Ishikawa (cell line): ENCODE measurements around the gene NDUFAF8.

Source experiments
- CEBPB ChIP-seq: IDR thresholded peaks from 2 replicates; pipeline ENCODE4 v1.6.1; 2012
- CREB1 ChIP-seq: IDR thresholded peaks from 2 replicates; pipeline ENCODE4 v1.6.1; 2012; ENCODE audit warnings: low read depth
- EGR1 ChIP-seq: IDR thresholded peaks from 2 replicates; pipeline ENCODE4 v1.6.1; 2012
- EP300 ChIP-seq: IDR thresholded peaks from 2 replicates; pipeline ENCODE4 v1.6.1; 2012; ENCODE audit warnings: borderline replicate concordance
- FOXM1 ChIP-seq: IDR thresholded peaks from 2 replicates; pipeline ENCODE4 v1.6.1; 2012; ENCODE audit warnings: low read depth, borderline replicate concordance
- MAX ChIP-seq: IDR thresholded peaks from 2 replicates; pipeline ENCODE4 v1.6.1; 2012
- NFIC ChIP-seq: IDR thresholded peaks from 2 replicates; pipeline ENCODE4 v1.6.1; 2012
- RAD21 ChIP-seq: IDR thresholded peaks from 2 replicates; pipeline ENCODE4 v1.6.1; 2012; ENCODE audit warnings: low read depth
- TAF1 ChIP-seq: IDR thresholded peaks from 2 replicates; pipeline ENCODE4 v1.6.1; 2012; ENCODE audit warnings: low read depth, mild to moderate bottlenecking
- TCF12 ChIP-seq: IDR thresholded peaks from 2 replicates; pipeline ENCODE4 v1.6.1; 2012; ENCODE audit warnings: low read depth
- TEAD4 ChIP-seq: IDR thresholded peaks from 2 replicates; pipeline ENCODE4 v1.6.1; 2012
- YY1 ChIP-seq: IDR thresholded peaks from 2 replicates; pipeline ENCODE4 v1.6.1; 2012; ENCODE audit warnings: low read depth
- ZBTB7A ChIP-seq: IDR thresholded peaks from 2 replicates; pipeline ENCODE4 v1.6.1; 2012; ENCODE audit warnings: low read depth
- TF ChIP-seq, protein P1 (sequence below): IDR thresholded peaks from 2 replicates; pipeline ENCODE4 v1.6.1; 2012; ENCODE audit warnings: low read depth, mild to moderate bottlenecking
- TF ChIP-seq, protein P2 (sequence below): IDR thresholded peaks from 2 replicates; pipeline ENCODE4 v1.6.1; 2012

Gene NDUFAF8

GRCh38 chr17:81210868-81211267, 28.2 kb upstream of the NDUFAF8 start:
- TF ChIP-seq EP300 (no peak), CREB1 (no peak), EGR1 (no peak), RAD21 (no peak), ZBTB7A (no peak), FOXM1 (no peak), TCF12 (no peak), MAX (no peak), TAF1 (no peak), CEBPB (no peak), YY1 (no peak), TEAD4 (no peak), NFIC (no peak)
- TF ChIP-seq, protein P1, sequence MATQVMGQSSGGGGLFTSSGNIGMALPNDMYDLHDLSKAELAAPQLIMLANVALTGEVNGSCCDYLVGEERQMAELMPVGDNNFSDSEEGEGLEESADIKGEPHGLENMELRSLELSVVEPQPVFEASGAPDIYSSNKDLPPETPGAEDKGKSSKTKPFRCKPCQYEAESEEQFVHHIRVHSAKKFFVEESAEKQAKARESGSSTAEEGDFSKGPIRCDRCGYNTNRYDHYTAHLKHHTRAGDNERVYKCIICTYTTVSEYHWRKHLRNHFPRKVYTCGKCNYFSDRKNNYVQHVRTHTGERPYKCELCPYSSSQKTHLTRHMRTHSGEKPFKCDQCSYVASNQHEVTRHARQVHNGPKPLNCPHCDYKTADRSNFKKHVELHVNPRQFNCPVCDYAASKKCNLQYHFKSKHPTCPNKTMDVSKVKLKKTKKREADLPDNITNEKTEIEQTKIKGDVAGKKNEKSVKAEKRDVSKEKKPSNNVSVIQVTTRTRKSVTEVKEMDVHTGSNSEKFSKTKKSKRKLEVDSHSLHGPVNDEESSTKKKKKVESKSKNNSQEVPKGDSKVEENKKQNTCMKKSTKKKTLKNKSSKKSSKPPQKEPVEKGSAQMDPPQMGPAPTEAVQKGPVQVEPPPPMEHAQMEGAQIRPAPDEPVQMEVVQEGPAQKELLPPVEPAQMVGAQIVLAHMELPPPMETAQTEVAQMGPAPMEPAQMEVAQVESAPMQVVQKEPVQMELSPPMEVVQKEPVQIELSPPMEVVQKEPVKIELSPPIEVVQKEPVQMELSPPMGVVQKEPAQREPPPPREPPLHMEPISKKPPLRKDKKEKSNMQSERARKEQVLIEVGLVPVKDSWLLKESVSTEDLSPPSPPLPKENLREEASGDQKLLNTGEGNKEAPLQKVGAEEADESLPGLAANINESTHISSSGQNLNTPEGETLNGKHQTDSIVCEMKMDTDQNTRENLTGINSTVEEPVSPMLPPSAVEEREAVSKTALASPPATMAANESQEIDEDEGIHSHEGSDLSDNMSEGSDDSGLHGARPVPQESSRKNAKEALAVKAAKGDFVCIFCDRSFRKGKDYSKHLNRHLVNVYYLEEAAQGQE: no peak
- TF ChIP-seq, protein P2, sequence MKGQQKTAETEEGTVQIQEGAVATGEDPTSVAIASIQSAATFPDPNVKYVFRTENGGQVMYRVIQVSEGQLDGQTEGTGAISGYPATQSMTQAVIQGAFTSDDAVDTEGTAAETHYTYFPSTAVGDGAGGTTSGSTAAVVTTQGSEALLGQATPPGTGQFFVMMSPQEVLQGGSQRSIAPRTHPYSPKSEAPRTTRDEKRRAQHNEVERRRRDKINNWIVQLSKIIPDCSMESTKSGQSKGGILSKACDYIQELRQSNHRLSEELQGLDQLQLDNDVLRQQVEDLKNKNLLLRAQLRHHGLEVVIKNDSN: no peak

DNA sequence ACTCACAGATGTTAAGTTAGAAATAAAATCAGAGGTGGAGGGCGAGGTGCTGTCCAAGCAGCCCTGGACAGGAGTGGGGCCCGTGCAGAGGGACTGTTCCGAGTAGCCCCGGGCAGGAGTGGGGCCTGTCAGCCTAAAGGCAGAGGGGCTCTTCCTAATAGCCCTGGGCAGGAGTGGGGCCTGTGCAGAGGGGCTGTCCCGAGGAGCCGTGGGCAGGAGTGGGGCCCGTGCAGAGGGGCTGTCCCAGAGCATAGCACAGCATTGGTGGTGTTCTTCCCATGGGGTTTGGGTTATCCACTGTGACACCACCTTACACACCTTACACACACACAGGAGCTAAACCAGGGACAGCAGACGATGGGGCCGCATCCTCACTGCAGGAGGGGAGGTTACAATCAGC, 26.8 kb upstream of the NDUFAF8 start:
- TF ChIP-seq CEBPB (no peak), CREB1 (no peak), ZBTB7A (no peak), EGR1 (no peak), MAX (no peak)
- TF ChIP-seq, protein P1: no peak

- TF ChIP-seq TAF1: no peak
- no peak for TF ChIP-seq EP300
- TF ChIP-seq EGR1: no peak
- no peak for TF ChIP-seq YY1
- TF ChIP-seq TCF12: no peak
Observed at GRCh38 chr17:81213978-81214377, 25.1 kb upstream of the NDUFAF8 start.

- TF ChIP-seq, protein P2: no peak
- TF ChIP-seq ZBTB7A (no peak), TAF1 (no peak), TEAD4 (no peak), CREB1 (no peak), EP300 (no peak), CEBPB (no peak)
Observed at GRCh38 chr17:81217491-81217890, 21.6 kb upstream of the NDUFAF8 start.

DNA sequence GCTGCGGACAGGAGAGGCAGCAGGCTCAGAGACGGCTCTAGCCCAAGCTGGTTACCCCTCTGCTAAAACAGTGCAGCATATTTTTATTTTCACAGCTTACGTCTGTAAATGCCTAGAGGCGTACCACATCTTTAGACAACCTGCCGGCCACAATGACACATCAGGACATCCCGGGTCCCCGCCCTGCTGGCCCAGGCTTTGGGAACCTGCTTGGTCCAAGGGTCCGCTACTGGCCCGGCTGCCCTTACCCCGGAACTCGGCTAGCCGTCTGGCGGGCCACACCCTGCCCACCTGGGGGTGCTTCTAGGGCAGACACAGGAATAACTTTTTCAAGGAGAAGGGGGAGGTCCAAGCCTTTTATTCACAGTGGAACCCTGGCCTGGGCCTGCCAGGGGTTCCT, 20.7 kb upstream of the NDUFAF8 start:
- TF ChIP-seq FOXM1: no peak
- TF ChIP-seq TCF12: no peak
- TF ChIP-seq CREB1: no peak
- TF ChIP-seq, protein P1: no peak
- no peak for TF ChIP-seq CEBPB
- no peak for TF ChIP-seq TAF1
- no peak for TF ChIP-seq YY1
- no peak for TF ChIP-seq ZBTB7A
- TF ChIP-seq MAX: no peak
- TF ChIP-seq EGR1: no peak
- no peak for TF ChIP-seq NFIC
- TF ChIP-seq RAD21: no peak
- no peak for TF ChIP-seq TEAD4
- TF ChIP-seq, protein P2: no peak
- TF ChIP-seq EP300: no peak
